Measurements from ENCODE around the gene CST2.

DNA sequence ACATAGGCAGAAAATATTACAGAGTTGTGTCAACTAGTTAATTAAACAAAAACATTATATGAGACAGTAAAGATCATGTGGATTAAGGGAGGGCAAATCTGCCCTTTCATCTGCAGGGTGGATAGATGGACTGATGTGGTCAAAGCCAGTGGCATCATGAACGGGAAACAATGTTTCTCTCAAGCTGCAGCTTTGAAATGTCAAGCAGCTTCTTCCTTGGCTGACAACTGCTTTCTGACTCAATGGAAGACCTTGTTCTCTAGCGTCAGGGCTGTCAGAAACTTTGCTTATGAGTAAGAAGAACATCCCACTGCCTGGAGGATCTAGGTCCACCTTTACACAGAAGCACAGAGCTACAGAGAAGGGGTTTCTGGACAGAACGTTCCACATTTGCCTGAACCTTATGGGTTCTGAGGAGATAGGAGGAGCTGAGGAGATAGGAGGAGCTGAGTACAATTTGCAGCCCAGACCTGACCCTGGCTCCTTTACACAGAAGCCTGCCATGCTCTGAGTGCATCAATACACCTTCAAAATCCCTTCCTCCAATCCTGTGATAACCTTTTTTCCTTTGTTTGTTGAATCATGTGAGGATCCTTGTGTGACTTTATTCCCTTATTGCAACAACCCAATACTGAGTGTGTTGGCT lies 47.0 kb upstream of the CST2 start:
- TF ChIP-seq, protein P1, sequence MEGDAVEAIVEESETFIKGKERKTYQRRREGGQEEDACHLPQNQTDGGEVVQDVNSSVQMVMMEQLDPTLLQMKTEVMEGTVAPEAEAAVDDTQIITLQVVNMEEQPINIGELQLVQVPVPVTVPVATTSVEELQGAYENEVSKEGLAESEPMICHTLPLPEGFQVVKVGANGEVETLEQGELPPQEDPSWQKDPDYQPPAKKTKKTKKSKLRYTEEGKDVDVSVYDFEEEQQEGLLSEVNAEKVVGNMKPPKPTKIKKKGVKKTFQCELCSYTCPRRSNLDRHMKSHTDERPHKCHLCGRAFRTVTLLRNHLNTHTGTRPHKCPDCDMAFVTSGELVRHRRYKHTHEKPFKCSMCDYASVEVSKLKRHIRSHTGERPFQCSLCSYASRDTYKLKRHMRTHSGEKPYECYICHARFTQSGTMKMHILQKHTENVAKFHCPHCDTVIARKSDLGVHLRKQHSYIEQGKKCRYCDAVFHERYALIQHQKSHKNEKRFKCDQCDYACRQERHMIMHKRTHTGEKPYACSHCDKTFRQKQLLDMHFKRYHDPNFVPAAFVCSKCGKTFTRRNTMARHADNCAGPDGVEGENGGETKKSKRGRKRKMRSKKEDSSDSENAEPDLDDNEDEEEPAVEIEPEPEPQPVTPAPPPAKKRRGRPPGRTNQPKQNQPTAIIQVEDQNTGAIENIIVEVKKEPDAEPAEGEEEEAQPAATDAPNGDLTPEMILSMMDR (IDR thresholded peaks at IDR 0.05): no peak
- TF ChIP-seq EP300 (IDR thresholded peaks at IDR 0.05) (no peak), JUN (IDR thresholded peaks at IDR 0.05) (no peak), CHD4 (IDR thresholded peaks at IDR 0.05; ENCODE audit: borderline replicate concordance) (no peak), ZFP36 (IDR thresholded peaks at IDR 0.05; ENCODE audit: borderline replicate concordance, partially characterized antibody) (no peak), ESRRA (IDR thresholded peaks at IDR 0.05; ENCODE audit: borderline replicate concordance, low read length) (no peak)

Data from A549 (cell line).